ENCODE results near the gene DDB1.

- TF ChIP-seq POLR2AphosphoS5 (IDR thresholded peaks at IDR 0.05; ENCODE audit: low read depth, low read length) (no peak), POLR2A (IDR thresholded peaks at IDR 0.05; ENCODE audit: low read depth, low read length) (no peak), TAF1 (IDR thresholded peaks at IDR 0.05; ENCODE audit: low read depth, low read length) (no peak)
Measured at GRCh38 chr11:61340979-61341378, 8.1 kb upstream of the DDB1 start.
